Neuronal stem cell (in vitro differentiated cells): Measurements from ENCODE around the gene TMEM51.

Experiments
- DNase-seq: peaks from one replicate; pipeline ENCODE4 v3.0.0-alpha.2; 2013; ENCODE audit warnings: low spot score
- H2AFZ ChIP-seq: one replicate; pipeline ENCODE4 v1.6.1; 2013; ENCODE audit warnings: mild to moderate bottlenecking, low read length, inconsistent platforms
- H2AK5ac ChIP-seq: 2 replicates; pipeline ENCODE4 v1.6.1; 2013; ENCODE audit warnings: low read depth, mild to moderate bottlenecking, inconsistent platforms, low read length, moderate library complexity, mixed read lengths
- H2BK120ac ChIP-seq: 2 replicates; pipeline ENCODE4 v1.6.1; 2013; ENCODE audit warnings: low read depth, mild to moderate bottlenecking, inconsistent platforms, low read length, moderate library complexity, mixed read lengths
- H2BK12ac ChIP-seq: one replicate; pipeline ENCODE4 v1.6.1; 2013; ENCODE audit warnings: low read length, inconsistent platforms
- H2BK15ac ChIP-seq: 2 replicates; pipeline ENCODE4 v1.6.1; 2013; ENCODE audit warnings: mild to moderate bottlenecking, low read length, inconsistent platforms, mixed read lengths
- H2BK5ac ChIP-seq: one replicate; pipeline ENCODE4 v1.6.1; 2013; ENCODE audit warnings: inconsistent platforms, mild to moderate bottlenecking, low read length, moderate library complexity
- H3K14ac ChIP-seq: one replicate; pipeline ENCODE4 v1.6.1; 2013; ENCODE audit warnings: low read length, inconsistent platforms
- H3K18ac ChIP-seq: 2 replicates; pipeline ENCODE4 v1.6.1; 2013; ENCODE audit warnings: low read length, inconsistent platforms
- H3K23ac ChIP-seq: 2 replicates; pipeline ENCODE4 v1.6.1; 2013; ENCODE audit warnings: low read depth, mild to moderate bottlenecking, mixed read lengths, low read length, inconsistent platforms; ENCODE audit not compliant: poor library complexity
- H3K27ac ChIP-seq: replicated peaks from 3 replicates; pipeline ENCODE4 v1.5.1; 2013; ENCODE audit warnings: low read length, inconsistent platforms
- H3K27me3 ChIP-seq, 3 experiments: 2 replicates each; pipeline ENCODE4 v1.6.1; 2013; ENCODE audit warnings: low read length in 3 of 3, mild to moderate bottlenecking in 2 of 3, inconsistent platforms in 1 of 3, low read depth in 1 of 3, mixed read lengths in 1 of 3, moderate library complexity in 1 of 3; ENCODE audit not compliant: control insufficient read depth in 3 of 3, insufficient read depth in 3 of 3
- H3K36me3 ChIP-seq, 2 donors: replicated peaks in 1 of 2; 2 replicates each; pipeline ENCODE4 v1.6.1; 2013; ENCODE audit warnings: low read length in 2 of 2; ENCODE audit not compliant: control insufficient read depth in 2 of 2, insufficient read depth in 2 of 2
- H3K4ac ChIP-seq: 2 replicates; pipeline ENCODE4 v1.6.1; 2013; ENCODE audit warnings: inconsistent platforms, mild to moderate bottlenecking, low read length, moderate library complexity
- H3K4me1 ChIP-seq, 2 donors: 1 replicate in 1 of 2; 2 replicates in 1 of 2; pipeline ENCODE4 v1.6.1; 2013; ENCODE audit warnings: low read length in 2 of 2, low read depth in 1 of 2; ENCODE audit not compliant: control insufficient read depth in 2 of 2, insufficient read depth in 1 of 2
- H3K4me2 ChIP-seq: one replicate; pipeline ENCODE4 v1.6.1; 2013; ENCODE audit warnings: mild to moderate bottlenecking, low read length, inconsistent platforms; ENCODE audit not compliant: insufficient read depth, poor library complexity, severe bottlenecking
- H3K4me3 ChIP-seq, 2 donors: 2 replicates each; pipeline ENCODE4 v1.5.1; 2013; ENCODE audit warnings: low read length in 2 of 2, mild to moderate bottlenecking in 2 of 2, inconsistent platforms in 1 of 2, moderate library complexity in 1 of 2
- H3K79me1 ChIP-seq: one replicate; pipeline ENCODE4 v1.6.1; 2013; ENCODE audit warnings: low read depth, mild to moderate bottlenecking, inconsistent platforms, low read length, moderate library complexity
- H3K9ac ChIP-seq: one replicate; pipeline ENCODE4 v1.6.1; 2013; ENCODE audit warnings: mild to moderate bottlenecking, low read depth, low read length, inconsistent platforms; ENCODE audit not compliant: poor library complexity
- H3K9me3 ChIP-seq, 2 donors: replicated peaks in 1 of 2; 2 replicates each; pipeline versions ENCODE3 to v1.6.1; 2013; ENCODE audit warnings: low read length in 2 of 2, mild to moderate bottlenecking in 2 of 2, inconsistent platforms in 1 of 2, low read depth in 1 of 2, mixed read lengths in 1 of 2, moderate library complexity in 1 of 2; ENCODE audit not compliant: control insufficient read depth in 2 of 2, insufficient read depth in 1 of 2
- H4K8ac ChIP-seq: one replicate; pipeline ENCODE4 v1.6.1; 2013; ENCODE audit warnings: low read depth, mild to moderate bottlenecking, inconsistent platforms, low read length, moderate library complexity
- H4K91ac ChIP-seq: one replicate; pipeline ENCODE4 v1.6.1; 2013; ENCODE audit warnings: low read length, low read depth, mild to moderate bottlenecking, inconsistent platforms; ENCODE audit not compliant: poor library complexity
- WGBS, 2 donors: extraction: QIAGEN DNeasy Blood & Tissue Kit; methylation state at CpG; one replicate each; pipeline ENCODE4 v1.1.7; 2013; ENCODE audit warnings: missing lambda C conversion rate in 2 of 2, mixed read lengths in 1 of 2; ENCODE audit not compliant: insufficient read length in 2 of 2, insufficient replicate concordance in 1 of 2; ENCODE audit errors: extremely low coverage in 2 of 2; 5-methylcytosine and 5-hydroxymethylcytosine counted together

Gene TMEM51

DNA sequence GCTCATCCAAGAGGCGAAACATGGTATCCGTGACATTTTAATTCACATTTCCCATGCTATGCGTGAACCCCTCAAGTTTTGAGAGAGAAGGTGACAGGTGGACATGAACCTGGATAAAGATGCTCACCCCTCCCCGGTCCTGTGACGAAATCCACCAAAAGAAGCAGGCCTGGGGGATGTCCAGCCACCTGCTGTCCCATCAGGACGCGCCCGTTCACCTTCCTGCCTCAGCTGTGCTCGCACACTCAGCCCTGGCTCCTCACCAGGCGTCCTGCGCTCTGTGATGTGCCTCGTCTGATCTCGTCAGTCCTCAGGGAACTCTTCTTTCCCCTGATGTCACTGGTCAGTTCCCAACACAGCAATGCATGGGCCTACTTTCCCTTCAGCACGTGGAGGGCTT is 103.8 kb downstream of the TMEM51 start:
- Histone ChIP-seq H3K9ac (no peak overlapping the region), H3K27ac (no peak overlapping the region), H3K18ac (peak overlapping the region; percentile 55), H4K8ac (peak overlapping the region; percentile 9), H3K27me3 (no peaks in the 10 kb centered on the region), H3K9me3 (peaks cover 0 to 1% of the 10 kb centered on the region in 2 donors), H3K79me1 (no peaks in the 10 kb centered on the region), H3K36me3 (no peaks in the 10 kb centered on the region), H3K4me2 (no peak overlapping the region), H4K91ac (no peak overlapping the region), H2BK12ac (no peak overlapping the region), H3K4ac (no peak overlapping the region), H2BK120ac (no peak overlapping the region), H2BK15ac (no peak overlapping the region), H2BK5ac (peak overlapping the region; percentile 27), H3K4me3 (no peak overlapping the region), H3K4me1 (peaks cover 3 to 7% of the 10 kb centered on the region in 2 donors), H3K14ac (no peak overlapping the region), H3K23ac (peak overlapping the region; percentile 77), H2AFZ (no peak overlapping the region), H2AK5ac (no peak overlapping the region)
- no CpG with 5 or more reads among the region's 14 CpGs for WGBS, 2 donors
- no peak for DNase-seq

- Histone ChIP-seq H2BK5ac (no peak overlapping the region), H3K4me1 (peaks cover 0 to 1% of the 10 kb centered on the region in 2 donors), H2BK12ac (no peak overlapping the region), H4K8ac (no peak overlapping the region), H3K4me2 (no peak overlapping the region), H3K27me3 (no peaks in the 10 kb centered on the region), H3K79me1 (no peaks in the 10 kb centered on the region), H3K23ac (no peak overlapping the region), H3K9me3 (no peaks in the 10 kb centered on the region), H4K91ac (no peak overlapping the region), H3K27ac (no peak overlapping the region), H3K9ac (no peak overlapping the region), H3K14ac (no peak overlapping the region), H3K4ac (no peak overlapping the region), H2BK120ac (no peak overlapping the region), H3K4me3 (no peak overlapping the region), H2BK15ac (peak overlapping the region; percentile 17), H3K18ac (no peak overlapping the region), H2AFZ (no peak overlapping the region), H3K36me3 (no peaks in the 10 kb centered on the region), H2AK5ac (no peak overlapping the region)
- DNase-seq, result no peak
- no CpG with 5 or more reads among the region's 13 CpGs for WGBS, 2 donors
Observed at GRCh38 chr1:15258833-15259621, 105.5 kb downstream of the TMEM51 start.

GRCh38 chr1:15259622-15260007 is 106.1 kb downstream of the TMEM51 start:
- peak overlapping the region; percentile 51 for H3K14ac ChIP-seq
- H3K9ac ChIP-seq, result peak overlapping the region; percentile 46
- H3K4me2 ChIP-seq, result no peak overlapping the region
- no peaks in the 10 kb centered on the region for H3K79me1 ChIP-seq
- no peak overlapping the region for H3K27ac ChIP-seq
- no peak overlapping the region for H3K4me3 ChIP-seq
- H3K27me3 ChIP-seq, result no peaks in the 10 kb centered on the region
- no peak overlapping the region for H4K8ac ChIP-seq
- H2BK12ac ChIP-seq, result peak overlapping the region; percentile 79
- peak overlapping the region; percentile 20 for H3K23ac ChIP-seq
- peak overlapping the region; percentile 57 for H2AK5ac ChIP-seq
- peak overlapping the region; percentile 17 for H2BK15ac ChIP-seq
- H3K36me3 ChIP-seq, result no peaks in the 10 kb centered on the region
- no peak overlapping the region for H3K4ac ChIP-seq
- H3K18ac ChIP-seq, result peak overlapping the region; percentile 36
- no CpG with 5 or more reads among the region's 9 CpGs for WGBS, 2 donors
- no peak overlapping the region for H2BK5ac ChIP-seq
- no peak for DNase-seq
- H3K9me3 ChIP-seq, result peaks cover 0 to 1% of the 10 kb centered on the region in 2 donors
- peaks cover 0 to 1% of the 10 kb centered on the region in 2 donors for H3K4me1 ChIP-seq
- no peak overlapping the region for H2BK120ac ChIP-seq
- no peak overlapping the region for H2AFZ ChIP-seq
- no peak overlapping the region for H4K91ac ChIP-seq

DNA sequence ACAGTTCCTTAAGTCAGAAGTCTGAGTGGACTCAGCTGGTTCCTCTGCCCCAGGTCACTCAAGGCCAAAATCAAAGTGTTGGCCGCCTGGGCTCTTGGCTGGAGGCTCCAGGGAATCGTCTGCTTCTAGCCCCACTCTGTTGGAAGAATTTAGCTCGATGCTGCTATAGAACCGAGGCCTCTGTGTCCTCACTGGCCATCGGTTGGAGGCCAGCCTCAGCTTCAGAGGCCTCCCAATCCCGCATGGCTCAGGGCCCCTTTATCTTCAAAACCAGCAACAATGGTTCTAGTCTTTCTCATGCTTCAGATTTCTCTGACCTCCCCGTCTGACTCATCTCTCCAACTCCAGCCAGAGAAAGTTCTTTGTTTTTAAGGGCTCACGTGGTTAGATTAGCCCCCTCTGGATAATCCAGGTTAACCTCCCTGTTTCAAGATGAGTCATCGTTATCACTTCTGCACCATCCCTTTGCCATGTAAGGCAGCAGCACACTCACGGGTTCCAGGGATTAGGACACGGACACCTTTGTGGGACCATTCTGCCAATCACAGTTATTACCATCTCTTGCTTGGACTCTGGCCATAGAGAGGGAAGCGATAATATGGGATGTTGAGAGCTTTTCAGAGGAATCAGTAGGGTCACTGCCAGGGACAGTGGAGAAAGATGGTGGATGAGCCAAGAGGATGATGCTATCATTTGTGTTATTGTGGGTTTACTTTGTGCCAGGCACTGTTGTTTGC is 107.0 kb downstream of the TMEM51 start:
- WGBS, 2 donors, result no CpG with 5 or more reads among the region's 12 CpGs

More for the DNA sequence above, 107.0 kb downstream of the TMEM51 start:
- H4K91ac ChIP-seq, result no peak overlapping the region
- no peak for DNase-seq
- H3K9me3 ChIP-seq, result peaks cover 0 to 8% of the 10 kb centered on the region in 2 donors
- no peak overlapping the region for H2BK15ac ChIP-seq
- no peak overlapping the region for H2AK5ac ChIP-seq
- no peak overlapping the region for H3K9ac ChIP-seq
- H4K8ac ChIP-seq, result no peak overlapping the region
- no peak overlapping the region for H3K4me2 ChIP-seq
- H3K23ac ChIP-seq, result no peak overlapping the region
- no peak overlapping the region for H3K4ac ChIP-seq
- no peaks in the 10 kb centered on the region for H3K36me3 ChIP-seq
- H2BK120ac ChIP-seq, result no peak overlapping the region
- no peak overlapping the region for H3K4me3 ChIP-seq
- H3K4me1 ChIP-seq, result peaks cover 0 to 1% of the 10 kb centered on the region in 2 donors
- no peak overlapping the region for H2BK5ac ChIP-seq
- H3K79me1 ChIP-seq, result no peaks in the 10 kb centered on the region
- H3K27ac ChIP-seq, result no peak overlapping the region
- H3K27me3 ChIP-seq, result no peaks in the 10 kb centered on the region
- H3K18ac ChIP-seq, result no peak overlapping the region
- no peak overlapping the region for H2BK12ac ChIP-seq
- no peak overlapping the region for H2AFZ ChIP-seq
- no peak overlapping the region for H3K14ac ChIP-seq
